HG03025 (cell line): ENCODE results near the gene RAB36.

Experiments
- ATAC-seq: cut with Tn5 transposase; IDR thresholded peaks from one replicate; pipeline ENCODE4 v1.9.1; 2021; ENCODE audit warnings: mild to moderate bottlenecking, moderate library complexity; ENCODE audit not compliant: unreplicated experiment, low FRiP score

The RAB36 gene

DNA sequence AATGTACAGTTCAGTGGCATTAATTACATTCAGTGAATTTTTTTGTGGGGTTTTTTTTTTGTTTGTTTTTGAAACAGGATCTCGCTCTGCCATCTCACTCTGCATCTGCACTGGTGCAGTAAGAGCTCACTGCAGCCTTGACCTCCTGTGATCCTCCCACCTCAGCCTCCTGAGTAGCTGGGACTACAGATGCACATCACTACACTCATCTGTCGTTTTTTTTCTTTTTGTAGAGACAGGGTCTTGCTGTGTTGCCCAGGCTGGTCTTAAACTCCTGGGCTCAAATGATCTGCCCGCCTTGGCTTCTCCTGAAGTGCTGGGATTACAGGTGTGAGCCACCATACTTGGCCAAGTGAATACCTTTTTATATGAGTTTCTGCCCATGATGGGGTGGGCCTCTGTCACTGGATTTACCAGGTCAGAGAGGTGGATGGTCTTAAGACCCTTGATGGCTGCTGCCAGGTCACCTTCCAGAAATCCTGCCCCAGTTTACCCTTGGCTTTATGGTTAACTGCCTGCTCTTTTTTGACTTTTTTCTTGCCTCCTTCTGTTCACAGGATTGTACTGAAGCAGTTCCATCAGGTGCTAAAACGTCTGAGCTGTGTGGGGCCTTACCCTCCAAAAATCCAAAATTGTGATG, 57.7 kb downstream of the RAB36 start:
- ATAC-seq = no peak

DNA sequence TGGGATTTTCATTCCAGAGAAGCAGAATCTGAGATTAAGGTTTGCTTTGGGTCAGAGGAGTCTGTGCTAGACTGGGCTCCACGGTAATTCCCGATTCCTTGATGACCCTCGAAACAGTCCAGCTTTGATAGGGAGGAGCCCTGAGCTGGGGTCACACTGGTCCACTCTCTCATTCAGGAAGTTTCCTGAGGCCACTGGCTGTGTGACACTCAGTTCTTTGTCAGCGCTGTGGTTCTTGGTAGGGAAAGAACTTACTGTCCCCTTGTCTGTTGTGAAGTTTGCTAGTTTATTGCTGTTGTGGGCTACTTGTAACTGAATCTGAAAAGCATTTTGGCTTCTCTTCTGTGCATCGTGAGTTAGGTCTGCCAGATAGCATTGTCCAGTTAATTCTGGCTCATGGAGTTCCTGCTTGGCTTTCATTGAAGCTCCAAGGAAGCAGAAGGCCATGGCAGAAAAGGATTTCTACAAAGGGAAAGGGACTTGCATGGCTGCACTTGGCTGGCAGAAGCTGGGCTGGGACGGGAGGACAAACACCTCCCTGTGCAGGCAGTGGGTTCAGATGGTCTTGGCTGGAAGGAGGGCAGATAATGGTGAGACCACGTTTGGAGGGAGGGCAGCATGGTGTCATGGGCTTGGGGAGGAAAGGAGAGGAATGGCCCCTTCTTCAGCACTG, 58.3 kb downstream of the RAB36 start:
- ATAC-seq = no peak

DNA sequence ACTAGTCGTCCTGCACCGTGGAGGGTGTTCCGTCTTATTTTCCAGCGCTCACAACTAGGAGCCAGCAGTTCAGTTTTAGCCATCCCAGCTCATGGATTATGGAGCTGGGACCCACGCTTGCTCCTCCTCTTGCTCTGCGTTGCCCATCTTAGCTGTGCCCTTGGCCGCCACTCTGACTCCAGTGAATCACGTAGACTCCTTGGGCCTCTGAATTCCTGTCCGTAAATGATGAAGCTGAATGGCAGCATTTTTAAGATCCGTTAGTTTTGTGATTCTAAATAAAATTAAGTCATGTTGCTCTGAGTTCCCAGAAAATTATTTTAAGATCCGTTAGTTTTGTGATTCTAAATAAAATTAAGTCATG, 58.8 kb downstream of the RAB36 start:
- ATAC-seq = no peak

DNA sequence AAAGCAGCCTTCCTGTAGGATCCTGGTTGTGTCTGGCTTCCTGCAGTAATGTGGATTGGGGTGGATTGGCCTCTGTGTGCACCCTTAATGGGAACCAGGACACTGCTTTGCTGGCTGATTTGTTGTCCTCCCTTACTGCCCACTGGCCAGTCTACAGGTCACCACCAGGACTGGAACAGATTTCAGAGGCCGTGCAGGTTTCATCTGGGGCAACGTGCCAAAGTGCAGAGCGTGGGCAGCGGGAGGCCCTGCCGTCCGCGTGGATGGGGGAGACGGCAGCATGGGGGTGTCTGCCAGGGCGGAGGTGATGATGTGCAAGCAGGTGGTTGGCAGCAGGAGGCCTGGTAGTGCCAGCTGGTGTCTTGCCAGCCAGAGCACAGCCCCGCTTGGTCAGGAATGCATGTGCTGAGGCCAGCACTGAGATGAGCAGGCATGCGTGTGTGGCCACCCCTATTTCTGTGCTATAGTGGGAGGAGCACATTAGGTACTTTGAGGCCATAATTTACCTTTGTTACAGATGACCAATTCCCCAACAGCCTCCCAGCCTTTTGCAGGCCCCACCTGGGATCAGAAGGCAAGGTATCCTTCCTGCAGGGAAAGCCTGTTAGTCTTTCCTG, 59.4 kb downstream of the RAB36 start:
- ATAC-seq = no peak

DNA sequence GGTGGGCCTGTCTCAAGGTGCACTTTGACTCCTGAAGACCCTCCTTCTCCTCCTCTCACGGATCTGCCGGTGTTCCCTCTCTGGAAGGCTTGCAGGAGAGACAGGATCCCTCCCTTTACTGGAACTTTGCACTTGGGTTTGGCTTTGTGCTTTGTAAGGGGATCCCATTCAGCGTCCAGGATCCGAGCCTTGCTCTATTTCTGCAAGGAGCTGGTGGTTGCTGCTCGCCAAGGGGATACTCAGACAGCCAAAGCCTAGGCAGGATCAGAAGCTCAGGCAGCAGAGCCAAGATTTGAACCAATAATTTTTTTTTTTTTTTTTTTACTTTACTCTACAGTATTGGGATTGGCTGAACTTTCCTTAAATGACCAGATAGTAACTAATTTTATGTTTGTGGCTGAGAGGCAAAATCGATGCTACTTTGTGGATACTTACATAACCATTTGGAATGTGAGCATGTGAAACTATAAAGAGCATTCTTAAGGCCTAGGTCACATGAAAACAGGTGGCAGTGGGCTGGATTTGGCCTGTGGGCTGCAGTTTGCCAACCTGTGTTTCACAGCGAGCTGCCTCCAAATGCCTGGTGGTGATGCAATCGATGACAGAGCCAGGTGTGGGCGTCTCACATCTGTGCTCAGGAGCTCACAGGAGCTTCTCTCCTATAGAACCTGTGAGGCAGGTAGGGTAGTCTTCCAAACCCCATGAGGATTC, 60.2 kb downstream of the RAB36 start:
- no peak for ATAC-seq

DNA sequence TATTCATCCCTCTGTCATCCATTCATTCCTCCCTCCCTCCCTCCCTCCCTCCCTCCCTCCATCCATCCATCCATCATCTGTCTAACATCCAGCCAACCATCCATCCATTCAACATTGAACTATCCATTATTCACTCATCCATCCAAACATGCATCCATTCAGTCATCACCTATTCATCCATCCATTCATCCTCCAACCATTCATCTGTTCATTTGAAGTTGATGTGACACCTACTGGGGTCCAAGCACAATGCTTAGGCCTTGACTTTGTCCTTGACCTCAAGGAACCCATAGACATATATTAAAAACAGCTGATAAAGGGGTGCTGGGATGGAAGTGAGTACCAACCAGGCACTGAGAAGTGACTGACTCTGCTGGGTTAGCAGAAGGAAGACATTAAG, 61.6 kb downstream of the RAB36 start:
- no peak for ATAC-seq

DNA sequence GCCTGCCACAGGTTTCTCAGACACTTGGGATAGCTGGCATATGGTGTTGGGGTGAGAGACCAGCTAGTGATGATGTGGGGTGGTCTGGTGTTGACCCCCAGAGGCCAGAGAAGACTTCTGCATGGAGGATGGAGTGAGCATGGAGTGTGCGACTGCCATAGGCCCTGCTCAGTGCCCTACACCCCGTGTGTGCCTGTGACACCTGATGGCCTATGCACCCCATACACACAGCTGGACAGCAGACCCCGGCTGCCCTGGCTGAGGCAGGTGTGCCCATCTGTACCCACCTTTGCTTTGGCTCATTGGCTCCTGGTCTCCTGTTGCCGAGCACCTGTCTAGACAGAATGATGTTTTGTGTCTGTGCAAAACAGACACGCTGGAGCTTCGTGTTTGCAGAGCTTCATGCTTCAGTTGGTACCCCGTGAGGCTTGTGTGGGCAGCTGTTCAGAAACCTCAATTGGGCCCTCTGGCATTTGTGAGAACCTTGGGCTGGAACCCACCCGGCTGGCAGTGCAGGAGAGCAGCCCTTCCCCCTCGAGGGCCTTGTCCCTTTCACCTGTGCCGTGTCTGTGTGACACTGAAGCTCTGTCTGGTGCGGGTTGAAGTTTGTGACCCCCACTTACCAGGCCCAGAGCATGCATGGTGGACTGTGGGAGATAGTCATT, 62.6 kb downstream of the RAB36 start:
- no peak for ATAC-seq

DNA sequence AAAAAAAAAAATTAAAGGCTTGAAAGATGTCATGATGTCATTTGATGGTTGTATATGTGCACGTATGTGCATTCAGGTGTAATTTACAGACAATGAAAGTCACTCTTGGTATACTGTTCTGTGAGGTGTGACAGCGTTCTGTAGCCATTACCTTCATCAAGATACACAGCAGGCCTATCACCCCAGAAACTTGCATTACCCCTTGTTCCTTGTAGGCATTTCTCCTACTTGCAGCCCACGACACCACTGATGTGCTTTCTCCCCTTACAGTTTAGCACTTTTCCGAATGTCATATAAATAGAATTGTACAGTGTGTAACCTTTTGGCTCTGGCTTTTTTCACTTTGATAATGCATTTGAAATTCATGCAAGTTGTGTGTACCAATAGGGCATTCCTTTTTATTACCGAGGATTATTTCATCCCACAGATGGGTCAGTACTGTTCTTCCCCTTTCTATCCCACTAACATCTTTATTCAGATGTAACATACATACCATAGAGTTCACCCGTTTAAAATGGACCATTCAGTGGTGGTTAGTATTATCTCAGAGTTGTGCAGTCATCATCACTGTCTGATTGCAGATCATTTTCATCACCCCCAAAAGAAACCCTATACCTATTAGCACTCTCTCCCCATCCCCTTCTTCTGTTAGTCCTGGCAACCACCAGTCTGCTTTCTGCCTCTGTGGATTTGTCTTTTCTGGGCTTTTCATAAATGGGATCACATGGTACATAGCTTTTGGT, 65.3 kb downstream of the RAB36 start:
- ATAC-seq = no peak

DNA sequence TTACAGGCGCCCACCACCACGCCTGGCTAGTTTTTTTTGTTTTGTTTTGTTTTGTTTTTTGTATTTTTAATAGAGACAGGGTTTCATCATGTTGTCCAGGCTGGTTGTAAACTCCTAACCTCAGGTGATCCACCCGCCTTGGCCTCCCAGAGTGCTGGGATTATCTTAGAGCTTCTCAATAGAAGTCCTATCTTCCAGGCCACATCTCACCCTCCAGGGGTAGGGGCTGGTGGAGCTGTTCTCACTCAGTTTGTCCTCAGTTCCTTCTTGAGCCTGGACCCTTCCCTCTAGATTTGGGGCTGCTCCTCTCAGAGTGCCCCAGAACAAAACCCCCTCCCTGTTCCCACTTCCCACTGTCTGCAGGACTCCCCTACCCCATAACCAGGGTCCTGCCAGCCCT, 66.3 kb downstream of the RAB36 start:
- ATAC-seq = no peak

DNA sequence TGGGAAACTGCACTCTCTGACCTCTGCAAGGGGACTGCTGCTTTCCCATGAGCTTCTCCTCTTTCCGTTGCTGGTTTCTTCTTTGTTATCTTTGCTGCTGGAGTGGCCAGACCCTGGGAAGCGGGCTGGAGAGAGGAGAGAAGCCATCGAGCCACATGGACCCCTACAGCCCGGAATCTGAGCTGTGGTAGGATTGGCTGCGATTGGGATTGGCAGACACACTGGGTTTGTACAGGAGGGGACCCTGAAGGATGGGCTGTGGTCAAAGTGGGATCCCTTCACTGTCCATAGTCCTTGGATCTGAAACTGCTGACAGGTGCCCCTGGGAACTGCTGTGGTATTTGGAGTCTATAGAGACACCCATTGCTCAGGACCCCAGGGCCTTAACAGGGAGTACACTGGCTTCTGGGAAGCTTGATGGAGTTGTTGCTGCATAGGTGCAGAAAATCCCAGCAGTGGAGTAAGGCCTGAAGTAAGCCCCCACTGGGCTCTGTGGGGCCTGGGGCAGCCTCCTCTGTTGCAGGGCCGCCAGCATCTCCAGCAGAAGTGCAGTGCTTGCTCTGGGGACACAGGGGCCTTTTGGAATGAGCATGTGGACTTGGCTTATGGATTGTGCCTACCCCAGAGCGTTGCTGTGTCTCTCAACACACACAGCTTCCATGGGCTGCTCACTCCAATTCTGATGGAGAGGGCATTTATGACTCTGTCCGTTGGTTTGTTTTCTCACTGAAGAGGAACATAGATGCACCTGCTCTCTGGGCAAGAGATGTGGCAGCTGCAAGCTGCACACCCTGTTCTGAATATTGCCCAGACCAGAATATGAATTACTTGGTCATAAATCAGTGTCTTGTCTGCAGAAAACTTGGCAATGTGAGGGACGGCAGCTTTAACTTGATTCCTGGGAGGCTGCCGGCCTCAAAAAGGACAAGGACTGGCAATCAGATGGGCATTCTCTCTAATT, 67.1 kb downstream of the RAB36 start:
- no peak for ATAC-seq

DNA sequence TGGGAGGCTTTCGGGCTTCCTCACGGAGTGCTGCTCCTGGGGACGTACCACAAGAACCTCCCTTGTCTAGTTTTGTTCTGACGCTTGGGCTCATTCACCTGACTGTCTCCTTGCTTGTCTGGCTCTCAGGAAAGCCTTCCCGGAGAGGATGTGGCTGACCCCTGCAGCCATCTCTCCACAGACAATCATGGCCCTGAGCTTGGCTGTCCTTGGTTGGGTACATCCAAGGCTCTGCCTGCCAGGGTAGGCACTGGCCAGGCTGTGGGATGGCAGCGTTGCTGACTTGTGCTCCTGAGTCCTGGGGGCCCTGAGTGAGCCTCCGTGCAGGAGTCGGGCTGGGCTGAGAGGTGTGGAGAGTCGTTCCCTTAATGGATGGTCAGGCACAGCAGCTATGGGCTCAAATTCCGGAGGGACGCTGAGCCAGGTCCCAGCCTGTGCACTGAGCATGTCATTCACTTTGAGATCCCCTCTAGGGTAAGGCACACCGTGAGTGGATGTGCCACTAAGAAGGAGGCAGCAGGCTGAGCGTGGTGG, 67.8 kb downstream of the RAB36 start:
- ATAC-seq = no peak

DNA sequence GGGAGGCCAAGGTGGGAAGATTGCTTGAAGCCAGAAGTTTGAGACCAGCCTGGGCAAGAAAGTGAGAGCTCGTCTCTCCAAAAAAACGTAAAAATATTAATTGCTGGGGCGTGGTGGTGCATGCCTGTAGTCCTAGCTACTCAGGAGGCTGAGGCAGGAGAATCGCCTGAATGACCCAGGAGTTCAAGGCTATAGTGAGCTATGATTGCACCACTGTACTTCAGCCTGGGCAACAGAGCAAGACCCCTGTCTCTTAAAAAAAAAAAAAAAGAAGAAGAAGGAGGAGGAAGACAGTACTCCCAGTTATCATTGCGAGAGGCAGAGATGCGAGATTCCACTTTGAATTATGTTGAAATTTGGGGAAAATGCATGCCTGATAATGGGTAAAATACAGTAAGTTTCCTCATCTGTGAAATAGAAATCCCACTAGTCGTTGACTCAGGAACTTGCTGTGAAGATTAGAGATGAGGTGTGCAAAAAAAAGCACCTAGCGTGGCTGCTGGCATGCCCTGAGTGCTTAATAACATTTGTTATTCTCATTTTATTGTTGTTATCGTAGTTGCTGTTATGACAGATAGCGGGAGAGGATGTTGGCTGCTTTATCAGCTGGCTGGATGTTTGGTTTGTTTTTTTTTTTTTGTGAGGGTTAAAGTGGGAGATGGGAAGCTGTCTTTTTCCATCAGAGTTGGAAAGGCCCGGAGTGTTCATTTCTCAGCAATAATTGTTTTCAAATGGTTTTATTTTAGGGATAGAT, 68.5 kb downstream of the RAB36 start:
- ATAC-seq = no peak
